ENCODE measurements around the gene CELF6. TPM values are rescaled to one million over a fixed set of nuclear protein-coding genes. Genes with fewer than 3 reads are reported as not detected.

Gene CELF6
- polyA plus RNA-seq, 1 of the 3 experiments (the other 2 are of a cell fraction), result 0.20 TPM

GRCh38 chr15:72315706-72316370 lies 4.1 kb downstream of the CELF6 start (continued):
- no peak for TF ChIP-seq CHD2 (IDR thresholded peaks at IDR 0.05; ENCODE audit: low read length, partially characterized antibody)

GRCh38 chr15:72313881-72314280 lies 6.1 kb downstream of the CELF6 start:
- Histone ChIP-seq H3K9ac (no peak overlapping the region), H3K9me2 (no peaks in the 10 kb centered on the region), H3K27ac (ENCODE audit: low read depth in 2 of 2, low read length in 1 of 2) (no peak overlapping the region), H3K27me3 (ENCODE audit: insufficient read depth) (peaks cover 4% of the 10 kb centered on the region; the same call in 1 of the 2 replicates), H3K9me3 (no peaks in the 10 kb centered on the region), H3F3A (replicated peaks; ENCODE audit: insufficient read depth) (no peaks in the 10 kb centered on the region), H2AFZ (ENCODE audit: low read depth) (no peak overlapping the region), H3K79me2 (ENCODE audit: insufficient read depth) (no peaks in the 10 kb centered on the region), H4K20me1 (ENCODE audit: insufficient read depth) (no peaks in the 10 kb centered on the region), H3K4me2 (no peak overlapping the region), H3K36me3 (replicated peaks in 1 of 2; ENCODE audit: control insufficient read depth in 1 of 2, insufficient read depth in 2 of 2, low read length in 1 of 2) (no peaks in the 10 kb centered on the region), H3K4me3 (ENCODE audit: low read depth in 2 of 2, low read length in 1 of 2) (no peak overlapping the region), H3K4me1 (ENCODE audit: control insufficient read depth in 1 of 2, insufficient read depth in 2 of 2, low read depth in 1 of 2, low read length in 1 of 2) (peaks cover 0 to 11% of the 10 kb centered on the region in 2 experiments; a peak in 1 of 4 replicates)
- CTCF ChIA-PET, result interaction anchor here (0.6 to 1.9 kb wide), 8 partner anchors 9 to 286 kb away, joined by 3 to 8 read pairs (median 4); no protein-coding TSS in a partner anchor
- 55% methylated on average over 2 of the region's 2 CpGs for WGBS (ENCODE audit: low lambda C conversion rate)
- TF ChIP-seq SMC3 (IDR thresholded peaks at IDR 0.05; ENCODE audit: low read depth, low read length) (no peak), MXI1 (IDR thresholded peaks at IDR 0.05; ENCODE audit: low read depth, low read length) (no peak), ELF1 (IDR thresholded peaks at IDR 0.05) (no peak), RCOR1 (IDR thresholded peaks at IDR 0.05; ENCODE audit: low read length) (no peak), FOXM1 (IDR thresholded peaks at IDR 0.05; ENCODE audit: low read depth) (no peak), NRF1 (IDR thresholded peaks at IDR 0.05; ENCODE audit: low read depth, low read length) (no peak), RFX5 (IDR thresholded peaks at IDR 0.05; ENCODE audit: low read length) (no peak), FOSL2 (IDR thresholded peaks at IDR 0.05; ENCODE audit: borderline replicate concordance, low read depth) (no peak), CHD2 (IDR thresholded peaks at IDR 0.05; ENCODE audit: low read length, partially characterized antibody) (no peak), ZBTB33 (IDR thresholded peaks at IDR 0.05; ENCODE audit: borderline replicate concordance, low read depth) (no peak), JUND (IDR thresholded peaks at IDR 0.05) (no peak), USF1 (IDR thresholded peaks at IDR 0.05; ENCODE audit: borderline replicate concordance, low read depth) (no peak), CTCF (IDR thresholded peaks at IDR 0.05) (no peak), GATA2 (CRISPR knock-in tag; IDR thresholded peaks at IDR 0.05) (no peak), GABPA (IDR thresholded peaks at IDR 0.05; ENCODE audit: low read depth) (no peak), SIN3A (IDR thresholded peaks at IDR 0.05; ENCODE audit: borderline replicate concordance, low read depth, low read length) (no peak), POLR2AphosphoS5 (IDR thresholded peaks at IDR 0.05; ENCODE audit: low read depth, low read length) (no peak), RXRA (IDR thresholded peaks at IDR 0.05; ENCODE audit: borderline replicate concordance, low read depth) (no peak), TEAD4 (IDR thresholded peaks at IDR 0.05; ENCODE audit: borderline replicate concordance, insufficient read depth) (no peak)
- TF ChIP-seq, protein P1, sequence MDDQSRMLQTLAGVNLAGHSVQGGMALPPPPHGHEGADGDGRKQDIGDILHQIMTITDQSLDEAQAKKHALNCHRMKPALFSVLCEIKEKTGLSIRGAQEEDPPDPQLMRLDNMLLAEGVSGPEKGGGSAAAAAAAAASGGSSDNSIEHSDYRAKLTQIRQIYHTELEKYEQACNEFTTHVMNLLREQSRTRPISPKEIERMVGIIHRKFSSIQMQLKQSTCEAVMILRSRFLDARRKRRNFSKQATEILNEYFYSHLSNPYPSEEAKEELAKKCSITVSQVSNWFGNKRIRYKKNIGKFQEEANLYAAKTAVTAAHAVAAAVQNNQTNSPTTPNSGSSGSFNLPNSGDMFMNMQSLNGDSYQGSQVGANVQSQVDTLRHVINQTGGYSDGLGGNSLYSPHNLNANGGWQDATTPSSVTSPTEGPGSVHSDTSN (IDR thresholded peaks at IDR 0.05), result no peak
- no peak for DNase-seq
- POLR2A ChIA-PET, result interaction anchor here (1.1 to 1.2 kb wide), 2 partner anchors 13 to 62 kb away, joined by 3 to 4 read pairs; no protein-coding TSS in a partner anchor
